Measurements from ENCODE around the gene CALCOCO2. TPM values are rescaled to one million over a fixed set of nuclear protein-coding genes. Genes with fewer than 3 reads are reported as not detected.
"Not testable (repeated sequence)": the region's sequence is repeated elsewhere in the genome, so short reads cannot be mapped to it uniquely, and the experiment has no call there.

CALCOCO2 gene
- total RNA-seq, 1 donor from 2014 or later = 62.6 TPM

DNA sequence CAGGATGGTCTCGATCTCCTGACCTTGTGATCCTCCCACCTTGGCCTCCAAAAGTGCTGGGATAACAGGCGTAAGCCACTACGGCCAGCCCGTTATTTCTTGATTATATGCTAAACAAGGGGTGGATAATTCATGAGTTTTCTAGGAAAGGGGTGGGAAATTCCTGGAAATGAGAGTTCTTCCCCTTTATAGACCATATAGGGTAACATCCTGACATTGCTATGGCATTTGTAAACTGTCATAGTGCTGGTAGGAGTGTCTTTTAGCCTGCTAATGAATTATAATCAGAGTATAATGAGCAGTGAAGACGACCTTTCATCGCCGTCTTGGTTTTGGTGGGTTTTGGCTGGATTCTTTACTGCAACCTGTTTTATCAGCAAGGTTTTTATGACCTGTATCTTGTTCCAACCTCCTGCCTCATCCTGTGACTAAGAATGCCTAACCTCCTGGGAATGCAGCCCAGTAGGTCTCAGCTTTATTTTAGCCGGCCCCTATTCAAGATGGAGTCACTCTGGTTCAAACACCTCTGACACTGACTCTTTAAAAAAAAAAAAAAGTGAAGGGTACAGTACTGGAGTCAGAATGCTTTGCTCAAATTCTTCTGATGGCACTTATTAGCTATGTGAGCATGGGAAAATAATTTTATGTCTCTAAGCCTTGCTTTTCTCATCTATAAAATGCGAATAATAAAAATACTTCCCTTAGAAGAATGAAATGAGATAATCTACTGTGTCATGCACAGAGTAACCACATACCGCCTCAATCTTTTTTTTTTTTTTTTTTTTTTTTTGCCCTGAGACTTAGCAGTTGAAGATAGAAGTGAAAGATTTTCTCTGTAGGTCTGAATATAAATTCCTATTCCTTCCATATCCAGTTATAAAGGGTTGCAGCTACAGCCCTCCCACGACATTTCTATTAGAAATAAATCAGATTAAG, 5.1 kb upstream of the CALCOCO2 start:
- no peak for DNase-seq (ENCODE audit: low read depth)

DNA sequence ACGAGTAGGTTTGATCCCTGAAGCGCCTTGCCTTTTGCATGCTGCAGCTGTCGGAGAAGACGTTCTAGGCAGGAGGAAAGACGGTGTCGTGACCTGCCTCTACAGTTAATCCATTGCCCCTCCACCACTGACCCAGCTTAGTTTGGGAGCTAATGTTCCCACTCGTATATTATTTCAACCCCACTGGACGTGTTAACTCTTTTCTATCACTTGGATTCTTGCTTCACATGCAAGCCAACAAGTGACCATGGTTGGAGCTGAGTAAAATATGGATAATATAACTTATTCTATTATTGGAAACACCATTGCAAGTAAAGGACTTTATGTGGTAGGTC, 681 bp downstream of the CALCOCO2 start:
- no peak for DNase-seq (ENCODE audit: low read depth)

DNA sequence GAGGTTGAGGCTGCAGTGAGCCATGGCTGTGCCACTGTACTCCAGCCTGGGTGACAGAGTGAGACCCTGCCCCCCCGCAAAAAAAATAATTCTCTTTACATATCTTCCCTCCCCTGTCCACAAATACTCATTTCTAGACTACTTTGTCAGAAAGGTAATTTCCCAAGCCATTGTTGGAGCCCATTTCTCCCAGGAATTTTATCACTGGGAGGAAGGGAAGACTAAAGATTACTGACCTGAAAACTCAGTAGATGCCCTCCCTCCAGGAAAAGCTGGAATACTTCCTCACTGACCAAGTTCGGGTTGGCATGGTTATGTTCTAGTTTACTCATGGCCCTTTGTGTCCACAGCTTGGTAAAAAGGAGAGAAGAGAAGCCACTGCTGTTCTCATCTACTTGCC, 4.1 kb downstream of the CALCOCO2 start:
- DNase-seq (ENCODE audit: low read depth) = no peak

DNA sequence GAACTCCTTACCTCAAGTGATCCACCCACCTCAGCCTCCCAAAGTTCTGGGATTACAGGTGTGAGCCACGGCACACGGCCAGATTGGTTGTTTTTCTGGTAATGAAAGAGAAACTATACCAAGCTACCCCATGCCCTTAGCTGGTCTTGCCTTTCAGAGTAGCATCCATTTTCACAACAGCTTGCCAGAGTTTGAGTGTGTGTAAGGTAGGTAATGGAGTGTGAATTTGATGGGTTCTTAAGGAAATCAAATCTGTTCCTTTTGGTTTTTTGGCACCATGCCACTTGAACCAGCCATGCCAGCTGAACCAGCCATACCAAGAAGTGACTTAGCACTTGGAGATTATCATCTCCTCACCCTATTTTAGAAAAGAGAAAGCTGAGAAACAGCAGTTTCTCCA, 5.1 kb downstream of the CALCOCO2 start:
- no peak for DNase-seq (ENCODE audit: low read depth)

DNA sequence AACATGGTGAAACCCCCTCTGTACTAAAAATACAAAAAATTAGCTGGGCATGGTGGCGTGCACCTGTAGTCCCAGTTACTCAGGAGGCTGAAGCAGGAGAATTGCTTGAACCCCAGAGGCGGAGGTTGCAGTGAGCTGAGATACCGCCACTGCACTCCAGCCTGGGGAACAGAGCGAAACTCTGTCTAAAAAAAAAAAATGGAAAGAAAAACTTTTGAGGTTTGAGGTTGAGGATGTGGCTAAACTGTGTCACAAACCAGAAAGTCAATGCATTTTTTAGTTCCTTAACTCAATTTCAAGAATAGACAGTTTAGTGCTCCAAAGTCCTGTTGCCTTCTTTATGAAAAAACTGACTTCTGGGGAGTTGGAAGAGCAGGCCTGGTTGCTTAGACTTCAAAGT, 6.6 kb downstream of the CALCOCO2 start:
- not testable (repeated sequence) for DNase-seq (ENCODE audit: low read depth)

DNA sequence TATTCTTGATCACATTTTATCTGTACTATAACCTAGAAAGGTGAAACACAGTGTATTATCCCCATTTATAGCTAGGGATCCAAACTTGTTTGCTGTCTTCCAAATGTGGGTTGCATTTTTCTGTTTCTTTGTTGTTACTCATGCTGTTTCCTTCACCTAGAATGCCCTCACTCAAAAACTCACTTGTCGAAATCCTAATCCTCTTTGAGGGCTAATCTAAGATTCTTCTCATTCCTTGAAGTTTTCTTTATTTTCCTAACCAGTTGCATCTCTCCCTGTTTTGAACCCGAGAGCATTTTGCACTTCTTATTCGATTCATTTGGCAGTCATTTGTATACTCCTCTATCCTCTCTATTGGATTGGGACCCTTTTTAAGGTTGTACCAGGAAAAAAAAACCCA, 9.6 kb downstream of the CALCOCO2 start:
- no peak for DNase-seq (ENCODE audit: low read depth)

DNA sequence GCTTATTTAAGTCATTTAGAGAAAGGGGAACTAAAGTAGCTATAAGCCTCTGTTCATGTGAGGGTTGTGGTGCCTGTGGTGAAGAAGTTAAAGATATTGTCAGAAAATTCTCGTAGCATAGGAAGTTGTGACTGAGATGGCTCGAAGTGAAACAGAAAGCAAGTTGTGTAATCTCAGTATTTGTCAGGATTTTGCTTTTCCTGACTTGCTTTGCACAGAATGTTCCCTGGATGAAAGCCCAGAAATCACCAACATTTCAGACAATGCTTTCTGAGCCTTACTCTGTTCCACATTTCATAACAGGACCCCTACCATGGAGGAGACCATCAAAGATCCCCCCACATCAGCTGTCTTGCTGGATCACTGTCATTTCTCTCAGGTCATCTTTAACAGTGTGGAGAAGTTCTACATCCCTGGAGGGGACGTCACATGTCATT, 10.6 kb downstream of the CALCOCO2 start:
- DNase-seq (ENCODE audit: low read depth) = peak; percentile 66

DNA sequence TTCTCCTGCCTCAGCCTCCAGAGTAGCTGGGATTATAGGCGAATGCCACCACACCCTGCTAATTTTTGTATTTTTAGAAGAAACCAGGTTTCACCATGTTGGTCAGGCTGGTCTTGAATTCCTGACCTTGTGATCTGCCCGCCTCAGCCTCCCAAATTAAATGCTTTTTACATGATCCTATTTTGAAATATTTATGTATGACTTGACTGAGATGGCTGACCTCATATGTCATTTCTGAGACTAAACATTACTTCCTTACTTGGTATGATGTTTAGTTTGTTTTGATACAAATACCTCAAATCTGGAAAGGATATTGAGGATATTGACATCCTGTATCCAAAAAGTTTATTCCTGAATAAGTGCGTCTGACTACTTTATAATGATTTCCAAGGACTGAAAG, 11.9 kb downstream of the CALCOCO2 start:
- no peak for DNase-seq (ENCODE audit: low read depth)

DNA sequence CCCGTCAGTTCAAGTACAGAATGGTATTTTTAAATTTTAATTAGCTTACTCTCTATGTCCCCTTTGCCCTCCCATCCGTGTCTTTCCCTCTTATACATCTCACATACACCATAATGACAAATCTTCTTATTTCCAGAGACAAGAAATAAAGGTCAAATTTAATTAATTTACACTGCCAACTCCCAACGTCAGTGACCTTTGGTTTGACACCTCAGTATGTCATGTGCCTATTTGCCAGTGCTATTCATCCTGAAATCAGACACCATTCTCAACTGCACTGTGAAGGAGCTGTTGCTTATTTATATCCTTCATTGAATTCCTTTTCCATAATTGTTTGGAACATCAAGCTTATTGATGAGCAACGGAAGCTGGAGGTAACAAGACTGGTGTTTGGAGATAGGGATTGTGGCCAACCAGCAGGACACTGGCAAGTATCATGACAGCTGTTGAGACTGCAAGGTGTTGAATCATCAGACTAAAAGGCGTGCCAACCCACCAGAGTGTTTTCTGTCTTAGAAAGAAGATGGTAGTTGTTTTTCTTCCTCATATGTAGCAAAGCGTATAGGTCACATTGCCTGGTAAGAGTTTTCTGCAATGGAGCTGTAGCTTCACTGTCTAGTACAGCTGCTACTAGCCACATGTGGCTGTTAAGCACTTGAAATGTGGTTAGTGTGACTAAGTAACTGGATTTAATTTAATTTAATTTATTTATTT, 12.5 kb downstream of the CALCOCO2 start:
- DNase-seq (ENCODE audit: low read depth) = no peak

DNA sequence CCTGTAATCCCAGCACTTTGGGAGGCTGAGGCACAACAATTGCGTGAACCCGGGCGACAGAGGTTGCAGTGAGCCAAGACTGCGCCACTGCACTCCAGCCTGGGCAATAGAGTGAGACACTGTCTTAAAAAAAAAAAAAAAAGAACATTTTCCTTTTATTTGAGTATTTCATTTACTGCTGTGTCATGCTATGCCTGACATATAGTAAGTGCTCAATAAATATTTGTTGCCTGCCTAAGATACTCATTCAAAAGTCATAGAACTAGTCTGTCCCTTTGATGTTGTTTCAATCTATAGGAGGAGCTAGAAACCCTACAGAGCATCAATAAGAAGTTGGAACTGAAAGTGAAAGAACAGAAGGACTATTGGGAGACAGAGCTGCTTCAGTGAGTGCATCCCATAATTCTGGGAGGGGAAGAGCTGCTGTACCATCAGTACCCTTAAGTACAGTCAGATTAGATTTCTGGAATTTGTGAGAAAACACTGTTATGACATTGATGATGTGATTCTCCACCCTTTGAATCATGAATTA, 20.0 kb downstream of the CALCOCO2 start:
- no peak for DNase-seq (ENCODE audit: low read depth)

DNA sequence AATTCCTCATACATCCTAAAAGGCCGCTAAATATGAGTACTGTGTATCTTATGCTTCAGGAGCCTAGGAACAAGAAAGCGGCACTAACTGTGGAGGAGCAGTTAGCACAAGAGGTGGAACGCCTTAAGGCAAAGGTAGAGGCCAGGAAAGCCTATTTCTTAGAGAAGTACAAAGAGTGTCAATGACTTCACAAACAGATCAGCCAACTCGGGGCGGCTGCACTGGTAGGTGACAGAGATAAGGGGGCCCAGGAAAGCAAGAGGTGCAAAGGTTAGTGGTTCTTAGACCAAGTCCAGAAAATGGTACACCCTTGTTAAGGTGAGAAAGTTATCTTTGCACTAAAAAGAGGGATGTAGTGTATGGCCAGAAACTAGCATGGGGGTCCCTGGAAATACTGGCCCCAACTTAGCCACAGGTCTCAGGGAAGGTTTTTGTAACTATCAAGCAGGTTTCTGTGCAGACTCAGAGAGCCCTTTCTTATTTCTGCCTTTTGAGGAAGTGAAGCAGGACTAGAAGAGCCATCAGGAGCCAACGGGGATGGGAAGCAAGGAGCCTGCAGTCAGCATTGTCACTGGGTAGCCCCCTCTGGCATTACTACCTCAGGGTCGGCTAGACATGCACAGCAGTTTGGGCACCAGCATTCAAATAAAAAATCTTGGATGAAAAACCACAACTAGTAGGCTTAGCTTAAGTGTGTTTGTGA, 24.1 kb downstream of the CALCOCO2 start:
- no peak for DNase-seq (ENCODE audit: low read depth)

DNA sequence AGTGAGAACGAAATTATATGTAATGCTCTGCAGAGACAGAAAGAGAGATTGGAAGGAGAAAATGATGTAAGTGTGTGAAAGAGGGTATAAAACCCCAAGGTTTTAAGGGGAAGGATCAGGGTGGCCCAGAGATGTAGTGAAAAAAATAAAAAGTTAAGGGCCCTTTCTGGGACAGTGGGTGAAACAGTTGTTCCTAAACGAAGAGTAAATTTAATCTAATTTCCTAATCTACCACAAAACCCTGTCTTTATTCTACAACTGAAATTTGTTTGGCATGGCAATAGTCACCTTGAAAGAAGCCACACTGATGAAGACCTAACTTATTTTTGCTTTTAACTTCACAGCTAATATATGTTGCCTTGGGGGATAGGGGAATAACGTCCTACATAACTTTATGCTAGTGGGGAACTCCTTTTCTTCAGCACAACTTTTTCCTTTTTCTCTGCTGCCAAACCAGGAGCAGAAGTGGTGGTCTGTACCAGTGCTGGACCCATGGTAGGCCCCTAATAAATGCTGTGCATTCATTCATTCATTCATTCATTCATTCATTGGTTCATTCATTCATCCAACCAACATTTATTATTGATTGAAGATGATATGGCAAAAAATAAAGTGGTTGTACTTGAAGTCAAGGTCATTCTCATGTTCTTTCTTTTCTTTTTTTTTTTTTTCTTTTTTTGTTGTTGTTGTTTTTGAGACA, 25.4 kb downstream of the CALCOCO2 start:
- no peak for DNase-seq (ENCODE audit: low read depth)

DNA sequence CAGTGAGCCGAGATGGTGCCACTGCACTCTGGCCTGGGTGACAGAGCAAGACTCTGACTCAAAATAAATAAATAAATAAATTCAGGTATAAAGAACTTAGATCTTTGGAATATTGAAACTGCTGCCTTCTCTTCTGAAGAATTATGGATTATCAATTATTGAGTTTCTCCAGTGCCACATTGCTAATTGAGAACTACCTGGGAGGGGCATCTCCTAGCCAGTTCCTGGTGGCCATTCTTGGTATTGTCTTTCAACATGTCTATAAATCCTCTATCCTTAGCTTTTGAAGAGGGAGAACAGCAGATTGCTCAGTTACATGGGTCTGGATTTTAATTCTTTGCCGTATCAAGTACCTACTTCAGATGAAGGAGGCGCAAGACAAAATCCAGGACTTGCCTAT, 29.2 kb downstream of the CALCOCO2 start:
- no peak for DNase-seq (ENCODE audit: low read depth)

DNA sequence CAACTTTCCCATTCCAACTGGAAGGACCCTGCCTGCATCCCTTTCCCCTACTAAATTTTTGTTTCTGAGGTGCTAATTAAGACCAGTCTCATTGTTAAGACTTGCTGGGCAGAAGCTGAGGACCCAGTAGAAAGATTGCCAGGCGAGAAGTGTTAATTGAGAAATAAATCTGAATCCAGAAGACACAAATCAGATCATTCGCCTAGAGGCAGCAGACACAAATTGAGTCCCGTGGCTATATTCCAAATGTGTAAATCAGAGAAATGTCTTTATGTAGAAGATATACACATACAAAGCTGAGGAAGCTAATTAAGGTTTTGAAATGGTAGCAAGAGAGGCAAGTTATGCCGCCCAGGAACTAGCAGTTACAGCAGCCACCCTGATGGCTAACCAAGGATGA, 29.6 kb downstream of the CALCOCO2 start:
- no peak for DNase-seq (ENCODE audit: low read depth)

DNA sequence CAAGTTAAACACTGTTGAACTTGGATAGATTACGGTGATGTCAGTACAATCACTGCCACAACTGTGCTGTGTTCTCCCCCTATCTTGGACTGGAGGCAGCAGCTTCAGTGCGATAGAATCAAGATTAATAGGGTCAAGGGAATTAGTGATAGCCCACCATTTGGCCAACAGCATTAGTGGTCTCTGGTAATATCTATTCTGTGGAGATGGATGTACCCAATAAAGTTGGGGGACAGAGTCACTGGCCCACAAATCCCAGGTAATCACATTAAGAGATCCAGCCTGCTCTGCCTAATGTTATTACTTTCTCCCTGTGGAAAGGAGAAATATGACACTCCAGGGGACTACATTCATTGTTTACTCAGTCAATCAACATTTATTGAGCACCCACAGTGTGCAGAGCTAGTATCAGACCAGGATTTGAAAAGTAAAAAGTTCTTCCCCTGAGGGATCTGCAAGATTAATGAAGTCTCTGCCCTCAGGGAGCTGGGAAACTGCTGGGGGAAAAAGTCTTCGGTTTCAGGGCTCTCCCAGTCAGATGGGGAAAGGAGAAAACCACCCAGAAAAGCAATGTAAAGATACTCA, 38.2 kb downstream of the CALCOCO2 start:
- DNase-seq (ENCODE audit: low read depth) = no peak

DNA sequence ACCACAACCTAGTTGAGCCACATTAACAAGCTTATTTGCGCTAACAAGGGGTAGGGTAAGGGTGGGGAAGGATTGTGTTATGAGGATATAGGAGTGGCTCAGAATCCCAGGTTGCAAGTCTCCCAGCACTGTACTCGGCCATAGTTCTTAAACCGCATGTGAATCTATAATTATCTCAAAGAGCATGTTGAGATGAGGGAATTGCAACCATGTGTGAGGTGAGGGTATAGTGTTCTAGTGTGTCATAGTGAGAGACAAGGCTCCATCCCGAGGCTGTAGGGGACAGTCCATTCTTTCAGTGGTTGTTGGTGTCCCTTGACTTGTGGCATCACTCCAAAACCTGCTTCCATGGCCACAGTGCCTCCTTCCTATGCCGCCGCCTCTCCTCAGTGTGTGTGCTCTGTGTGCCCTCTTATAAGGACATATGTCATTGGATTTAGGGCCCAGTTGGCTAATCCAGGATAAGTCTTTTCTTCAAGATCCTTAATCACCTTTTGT, 39.0 kb downstream of the CALCOCO2 start:
- DNase-seq (ENCODE audit: low read depth) = no peak

DNA sequence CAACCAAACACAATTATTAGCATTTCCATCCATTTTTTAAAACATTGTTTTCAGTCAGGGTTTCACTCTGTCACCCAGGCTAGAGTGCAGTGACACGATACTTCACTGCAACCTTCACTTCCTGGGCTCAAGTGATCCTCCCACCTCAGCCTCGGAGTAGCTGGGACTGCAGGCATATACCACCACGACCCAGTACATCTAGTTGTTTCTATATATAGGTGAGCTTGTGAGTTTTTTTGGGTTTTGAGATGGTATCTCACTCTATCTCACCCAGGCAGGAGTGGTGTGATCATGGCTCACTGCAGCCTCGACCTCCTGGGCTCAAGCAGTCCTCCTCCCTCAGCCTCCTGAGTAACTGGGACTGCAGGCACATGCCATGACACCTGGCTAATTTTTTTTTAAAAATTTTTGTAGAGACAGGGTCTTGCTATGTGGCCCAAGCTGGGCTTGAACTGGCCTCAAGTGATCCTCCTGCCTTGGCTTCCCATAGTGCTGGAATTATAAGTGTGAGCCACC, 40.3 kb downstream of the CALCOCO2 start:
- no peak for DNase-seq (ENCODE audit: low read depth)

DNA sequence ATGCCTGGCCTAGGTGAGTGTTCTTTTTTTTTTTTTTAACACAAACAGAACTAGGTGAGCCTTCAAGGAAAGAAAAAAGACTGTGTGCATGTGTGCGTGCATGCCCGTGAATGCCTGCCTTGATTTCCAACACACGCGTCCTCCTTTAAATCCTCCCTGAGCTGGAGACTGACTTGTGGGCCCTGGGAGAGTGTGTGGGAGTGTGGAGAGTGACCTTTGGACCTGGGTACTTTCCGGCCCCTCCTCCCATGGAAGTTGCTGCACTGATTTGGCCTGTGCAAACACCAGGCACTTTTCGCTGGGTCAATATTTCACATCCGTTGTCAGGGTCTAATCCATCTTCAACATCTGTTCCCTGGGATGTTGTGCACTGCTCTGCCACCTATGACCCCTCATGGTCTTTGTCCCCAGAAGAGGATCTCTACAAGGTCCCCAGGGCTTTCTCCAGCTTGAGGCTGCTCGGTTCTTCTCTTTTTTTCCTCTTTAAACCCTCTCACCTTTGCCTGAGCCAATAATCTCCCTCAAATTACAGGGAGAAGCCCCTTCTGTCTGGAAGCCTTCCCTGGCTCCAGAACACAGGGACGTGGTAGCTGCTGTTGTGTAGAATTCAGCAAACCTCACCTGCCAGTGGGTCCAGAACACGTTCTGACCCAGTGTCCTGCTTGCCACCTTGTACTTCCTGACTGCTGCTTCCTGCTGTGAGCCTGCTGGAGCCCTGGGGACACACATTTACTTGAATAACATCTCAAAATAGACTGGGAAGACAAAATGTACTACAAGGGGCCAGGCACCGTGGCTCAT, 40.9 kb downstream of the CALCOCO2 start:
- DNase-seq (ENCODE audit: low read depth) = peak; percentile 59

DNA sequence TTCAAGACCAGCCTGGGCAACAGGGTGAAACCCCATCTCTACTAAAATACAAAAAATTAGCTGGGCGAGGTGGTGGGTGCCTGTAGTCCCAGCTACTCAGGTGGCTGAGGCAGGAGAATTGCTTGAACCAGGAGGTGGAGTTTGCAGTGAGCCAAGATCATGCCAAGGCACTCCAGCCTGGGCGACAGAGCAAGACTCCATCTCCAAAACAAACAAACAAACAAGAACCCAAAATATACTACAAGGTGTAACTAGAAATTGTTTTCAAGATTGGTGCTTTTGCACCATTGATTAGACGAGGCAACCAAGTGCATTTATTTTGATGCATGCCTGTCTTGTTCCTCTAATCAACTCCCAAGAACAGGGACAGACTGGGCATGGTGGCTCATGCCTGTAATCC, 41.6 kb downstream of the CALCOCO2 start:
- DNase-seq (ENCODE audit: low read depth) = not testable (repeated sequence)

DNA sequence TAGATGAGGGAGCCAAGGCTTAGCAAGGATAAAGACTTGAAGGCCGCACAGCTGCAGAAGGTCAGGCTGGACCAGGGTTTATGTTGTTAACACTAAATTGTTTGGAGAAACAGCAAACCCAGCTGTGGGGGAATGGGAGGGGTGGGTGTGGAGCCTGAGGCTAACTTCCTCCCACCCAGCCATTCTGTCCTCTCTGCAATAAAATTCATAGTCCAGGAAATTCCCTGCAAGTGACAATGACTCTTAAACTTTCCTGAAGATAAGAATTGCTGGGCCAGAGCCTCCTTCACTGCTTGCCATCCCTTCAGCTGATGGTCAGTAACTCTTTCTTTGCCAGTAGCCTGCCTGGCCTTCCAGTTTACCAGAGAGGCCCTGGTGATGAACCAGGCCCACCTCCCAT, 42.4 kb downstream of the CALCOCO2 start:
- no peak for DNase-seq (ENCODE audit: low read depth)

All from renal cortical epithelial cell (primary cell).